ENCODE measurements around the gene ANKRD53.
"Not testable (repeated sequence)": the region's sequence is repeated elsewhere in the genome, so short reads cannot be mapped to it uniquely, and the experiment has no call there.

GRCh38 chr2:70998885-70999284, 20.5 kb downstream of the ANKRD53 start:
- TF ChIP-seq NFIC (IDR thresholded peaks at IDR 0.05); GMEB1 (CRISPR knock-in tag; IDR thresholded peaks at IDR 0.05); SMC3 (conservative IDR thresholded peaks at IDR 0.05; ENCODE audit: insufficient read depth, low read depth, low read length); EZH2 (IDR thresholded peaks at IDR 0.05; ENCODE audit: borderline replicate concordance, low read depth, low read length); POLR2A (conservative IDR thresholded peaks at IDR 0.05); CBX2 (IDR thresholded peaks at IDR 0.05; ENCODE audit: insufficient read depth, low read length, poor library complexity, severe bottlenecking); POU5F1 (IDR thresholded peaks at IDR 0.05; ENCODE audit: borderline replicate concordance, low read depth, low read length, partially characterized antibody): not testable (repeated sequence)

Measured in K562 (cell line).